ENCODE measurements around the gene PPP1R13B.
"Not testable (repeated sequence)": the region's sequence is repeated elsewhere in the genome, so short reads cannot be mapped to it uniquely, and the experiment has no call there.

The PPP1R13B gene

DNA sequence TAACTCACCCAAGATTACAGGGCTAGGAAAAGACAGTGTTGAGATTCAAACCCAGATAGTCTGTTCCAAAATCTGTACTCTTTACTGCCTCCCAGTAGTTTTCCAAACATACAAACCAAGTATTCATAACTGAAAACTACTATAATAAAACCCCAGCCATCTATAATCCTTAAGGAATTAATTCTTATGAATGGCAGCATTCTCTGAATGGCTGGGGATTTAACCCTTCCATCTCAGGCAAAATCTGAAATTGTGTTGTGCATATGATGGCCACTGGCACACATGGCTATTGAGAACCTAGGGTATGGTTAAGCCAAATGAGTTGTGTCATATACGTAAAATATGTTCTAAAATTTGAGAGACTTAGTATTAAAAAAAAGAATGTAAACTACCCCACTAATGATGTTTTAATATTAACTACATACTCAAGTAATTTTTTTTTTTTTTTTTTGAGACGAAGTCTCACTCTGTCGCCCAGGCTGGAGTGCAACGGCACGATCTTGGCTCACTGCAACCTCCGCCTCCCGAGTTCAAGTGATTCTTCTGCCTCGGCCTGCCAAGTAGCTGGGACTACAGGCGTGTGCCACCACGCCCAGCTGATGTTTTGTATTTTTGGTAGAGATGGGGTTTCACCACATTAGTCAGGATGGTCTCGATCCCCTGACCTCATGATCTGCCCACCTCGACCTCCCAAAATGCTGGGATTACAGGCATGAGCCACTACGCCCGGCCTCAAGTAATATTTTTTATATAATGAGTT lies 16.7 kb downstream of the PPP1R13B start:
- no peak for DNase-seq

DNA sequence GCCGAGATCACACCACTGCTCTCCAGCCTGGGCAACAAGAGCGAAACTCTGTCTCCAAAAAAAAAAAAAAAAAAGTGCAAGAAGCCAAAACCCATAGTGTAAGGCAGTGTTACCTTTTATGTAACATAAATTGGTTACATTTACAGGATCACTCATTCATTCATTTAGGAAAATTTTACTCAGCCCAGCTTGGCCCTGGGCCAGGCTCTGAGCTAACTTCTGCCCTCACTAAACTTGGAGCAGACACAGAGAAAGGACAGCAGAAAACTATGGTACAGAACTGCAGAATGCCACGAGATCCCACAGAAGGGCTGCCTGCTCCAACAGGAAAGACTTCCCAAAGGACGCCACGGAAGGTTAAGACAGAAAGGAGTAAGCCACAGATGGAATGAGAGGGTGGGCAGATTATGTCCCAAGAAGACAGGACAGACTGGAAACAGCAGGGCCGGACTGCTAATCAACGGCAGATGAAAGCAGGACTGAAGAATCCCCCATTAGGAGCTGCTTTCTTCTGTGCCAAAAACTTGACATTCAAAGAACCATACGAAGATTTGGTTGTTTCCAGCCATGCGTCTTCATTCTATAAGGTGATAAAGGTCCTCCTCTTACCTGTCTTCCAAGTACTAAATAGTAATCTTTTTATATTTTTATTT lies 18.9 kb downstream of the PPP1R13B start:
- no peak for DNase-seq

DNA sequence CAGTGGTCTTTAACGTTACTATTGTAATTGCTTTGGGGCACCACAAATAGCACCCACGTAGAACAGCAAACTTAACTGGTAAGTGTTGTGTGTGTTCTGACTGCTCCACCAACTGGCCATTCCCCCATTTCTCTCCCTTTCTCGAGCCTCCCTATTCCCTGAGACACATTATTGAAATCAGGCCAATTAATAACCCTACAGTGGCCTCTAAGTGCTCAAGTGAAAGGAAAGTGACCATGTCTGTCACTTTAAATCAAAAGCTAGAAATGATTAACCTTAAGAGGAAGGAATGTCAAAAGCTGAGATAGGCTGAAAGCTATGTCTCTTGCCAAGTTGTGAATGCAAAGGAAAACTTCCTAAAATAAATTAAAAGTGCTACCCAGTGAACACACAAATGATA lies 22.3 kb downstream of the PPP1R13B start:
- DNase-seq = no peak

DNA sequence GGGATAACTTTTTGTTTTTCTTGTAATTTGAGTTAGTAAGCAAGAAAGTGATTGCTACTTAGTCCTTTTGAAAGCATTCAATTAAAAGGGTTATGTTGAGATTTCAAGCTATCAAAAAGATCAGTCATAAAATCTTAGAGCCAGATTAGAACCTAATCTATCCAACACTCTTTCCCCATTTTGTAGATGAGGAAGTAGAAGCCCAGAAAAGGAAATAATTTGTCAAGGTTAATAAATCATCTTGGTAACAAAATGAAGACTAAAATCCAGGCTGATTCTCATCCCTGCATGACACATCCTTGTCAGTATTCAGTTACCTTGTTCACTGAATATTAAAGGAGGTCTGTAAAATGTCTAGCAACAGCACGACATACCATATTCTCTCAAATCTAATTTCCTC lies 26.5 kb downstream of the PPP1R13B start:
- no peak for DNase-seq

DNA sequence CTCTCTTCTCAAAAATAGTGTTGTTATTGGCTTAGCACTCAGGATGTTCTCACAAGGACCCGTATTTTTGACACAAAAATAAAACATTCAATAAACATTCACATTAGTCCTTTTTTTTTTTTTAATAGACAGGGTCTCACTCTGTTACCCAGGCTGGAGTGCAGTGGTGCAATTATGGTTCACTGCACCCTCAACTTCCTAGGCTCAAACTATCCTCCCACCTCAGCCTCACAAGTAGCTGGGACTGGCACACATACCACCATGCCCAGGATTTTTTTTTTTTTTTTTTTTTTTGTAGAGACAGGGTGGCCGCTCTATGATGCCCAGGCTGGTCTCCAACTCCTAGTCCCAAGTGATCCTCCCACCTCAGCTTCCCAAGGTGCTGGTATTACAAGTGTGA lies 27.0 kb downstream of the PPP1R13B start:
- DNase-seq = no peak

DNA sequence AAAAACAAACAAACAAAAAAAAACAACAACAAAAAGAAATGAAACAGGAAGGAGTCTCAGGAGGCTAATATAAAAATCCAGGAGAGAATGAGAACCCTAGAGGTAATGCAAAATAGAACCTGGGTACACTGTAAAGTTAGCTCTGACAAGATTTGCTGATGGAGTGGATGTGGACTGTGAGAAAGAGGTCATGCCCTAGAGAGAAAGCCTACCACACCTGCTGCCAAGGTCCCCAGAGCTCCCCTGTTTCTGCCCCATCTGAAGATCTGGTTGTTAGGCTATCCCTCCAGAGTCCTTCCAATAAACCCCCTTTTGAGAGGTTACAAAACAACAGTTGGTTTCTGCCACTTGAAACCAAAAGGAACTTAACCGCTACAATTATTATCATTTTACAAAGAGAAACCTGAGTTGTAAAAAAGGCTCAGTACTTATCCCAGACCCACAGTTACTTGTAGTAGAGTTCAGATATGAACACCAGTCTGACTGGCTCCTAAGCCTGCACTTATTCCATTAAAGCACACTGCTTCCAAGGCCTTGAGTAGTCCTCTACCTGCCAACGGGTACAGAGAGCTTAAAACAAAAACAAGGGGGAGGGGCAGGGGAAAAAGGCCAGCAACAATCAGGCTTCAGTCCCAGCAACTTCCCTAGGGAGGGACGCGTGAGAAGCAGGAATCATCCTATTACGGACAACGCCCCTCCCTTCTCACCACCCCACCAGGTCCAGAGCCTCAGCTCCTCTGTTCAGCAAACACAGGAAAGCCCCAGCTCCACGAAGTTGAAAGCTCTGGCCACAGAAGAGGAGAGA lies 27.7 kb downstream of the PPP1R13B start:
- DNase-seq = no peak

DNA sequence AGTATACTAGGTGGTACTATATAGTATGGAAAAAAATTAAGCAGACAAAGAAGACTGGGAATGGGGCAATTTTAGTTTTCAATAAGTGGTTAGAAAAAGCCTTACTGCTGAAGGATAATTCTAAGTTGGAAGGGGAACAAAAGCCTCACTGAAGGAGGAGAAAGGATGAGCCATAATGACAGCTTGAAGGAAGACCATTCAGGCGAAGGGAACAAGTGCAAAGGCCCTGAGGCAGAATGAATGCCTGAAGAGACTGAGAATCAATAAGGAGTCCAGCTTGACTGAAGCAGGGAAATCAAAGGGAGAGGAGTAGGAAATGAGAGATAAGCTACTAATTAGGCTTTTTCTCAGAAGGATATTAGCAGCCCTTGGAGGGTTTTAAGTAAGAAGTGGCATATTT lies 28.5 kb downstream of the PPP1R13B start:
- no peak for DNase-seq

DNA sequence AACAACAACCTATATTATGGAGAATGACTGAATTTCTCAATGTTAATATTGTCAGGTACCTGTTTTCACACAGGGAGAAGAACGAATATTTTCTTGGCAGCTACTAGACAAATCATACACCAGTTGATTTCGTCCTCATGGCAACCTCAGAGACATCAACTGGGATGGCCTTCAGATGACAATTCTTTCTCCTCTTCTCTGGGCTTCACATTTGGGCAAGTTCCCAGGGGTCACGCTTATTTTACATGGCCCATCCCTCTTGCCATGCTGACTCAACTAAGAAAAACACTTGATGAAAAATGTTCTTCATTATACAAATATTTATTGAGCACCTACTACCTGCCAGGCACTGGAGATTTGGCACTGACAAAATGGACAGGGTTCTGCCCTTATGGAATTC lies 29.0 kb downstream of the PPP1R13B start:
- no peak for DNase-seq

DNA sequence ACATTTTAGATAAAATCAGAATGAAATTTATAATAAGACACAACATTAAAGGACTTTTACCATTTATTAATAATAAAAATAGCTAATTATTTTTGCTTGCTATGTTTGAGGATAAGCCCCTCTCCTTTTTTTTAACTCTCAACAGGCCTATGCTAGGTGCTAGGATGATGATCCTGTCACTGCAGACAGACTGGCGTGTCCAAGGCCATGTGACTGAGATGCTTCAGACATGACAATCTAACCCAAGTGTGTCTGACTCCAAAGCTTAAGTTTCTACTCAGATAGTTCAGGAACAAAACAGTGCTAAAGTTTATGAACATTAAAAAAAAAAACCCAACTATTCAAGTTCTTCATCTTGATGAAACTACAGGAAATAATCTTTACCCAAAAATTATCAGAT lies 29.8 kb downstream of the PPP1R13B start:
- DNase-seq = no peak

DNA sequence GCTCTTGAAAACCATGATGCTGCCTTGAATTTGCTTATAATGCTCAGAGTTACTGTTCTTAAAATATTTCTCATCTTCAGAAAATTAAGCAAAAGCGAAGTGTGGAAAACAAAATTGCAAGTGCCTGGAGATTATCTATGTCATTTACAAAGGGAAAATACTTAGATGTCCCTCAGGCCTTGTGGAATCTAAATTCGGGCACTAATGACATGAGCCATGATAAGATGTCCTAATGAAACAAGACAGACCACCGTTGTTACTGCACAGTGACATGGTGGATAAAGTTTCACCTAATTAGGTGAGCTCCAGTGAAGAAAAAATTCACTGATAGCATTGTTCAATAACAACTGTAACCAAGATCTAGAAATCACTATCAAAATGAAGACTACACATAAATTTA lies 30.4 kb downstream of the PPP1R13B start:
- DNase-seq = no peak

DNA sequence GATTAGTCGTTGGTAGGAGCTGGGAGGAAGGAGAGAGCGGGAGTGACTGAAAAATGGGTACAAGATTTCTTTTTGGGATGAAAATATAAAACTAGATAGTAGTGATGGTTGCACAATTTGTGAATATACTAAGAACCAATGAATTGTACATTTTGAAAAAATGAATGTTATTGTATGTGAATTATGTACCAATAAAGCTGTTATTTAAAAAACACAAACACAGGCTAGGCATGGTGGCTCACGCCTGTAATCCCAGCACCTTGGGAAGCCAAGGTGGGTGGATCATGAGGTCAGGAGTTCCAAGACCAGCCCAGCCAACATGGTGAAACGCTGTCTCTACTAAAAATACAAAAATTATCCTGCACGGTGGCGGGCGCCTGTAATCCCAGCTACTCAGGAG lies 32.1 kb downstream of the PPP1R13B start:
- DNase-seq = no peak

DNA sequence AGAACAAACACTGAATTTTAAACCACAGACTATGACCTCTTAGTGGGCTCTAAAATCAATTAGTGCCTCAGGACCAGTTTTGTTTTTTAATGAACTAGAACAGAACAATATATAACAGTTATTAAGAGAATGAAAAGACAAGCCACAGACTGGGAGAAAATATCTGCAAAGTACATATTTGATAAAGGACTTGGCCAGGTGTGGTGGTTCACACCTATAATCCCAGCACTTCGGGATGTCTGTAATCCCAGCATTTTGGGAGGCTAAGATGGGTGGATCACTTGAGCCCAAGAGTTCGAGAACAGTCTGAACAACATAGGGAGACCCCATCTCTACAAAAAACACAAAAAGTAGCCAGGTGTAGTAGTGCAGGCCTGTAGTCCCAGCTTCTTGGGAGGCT lies 36.2 kb downstream of the PPP1R13B start:
- no peak for DNase-seq

DNA sequence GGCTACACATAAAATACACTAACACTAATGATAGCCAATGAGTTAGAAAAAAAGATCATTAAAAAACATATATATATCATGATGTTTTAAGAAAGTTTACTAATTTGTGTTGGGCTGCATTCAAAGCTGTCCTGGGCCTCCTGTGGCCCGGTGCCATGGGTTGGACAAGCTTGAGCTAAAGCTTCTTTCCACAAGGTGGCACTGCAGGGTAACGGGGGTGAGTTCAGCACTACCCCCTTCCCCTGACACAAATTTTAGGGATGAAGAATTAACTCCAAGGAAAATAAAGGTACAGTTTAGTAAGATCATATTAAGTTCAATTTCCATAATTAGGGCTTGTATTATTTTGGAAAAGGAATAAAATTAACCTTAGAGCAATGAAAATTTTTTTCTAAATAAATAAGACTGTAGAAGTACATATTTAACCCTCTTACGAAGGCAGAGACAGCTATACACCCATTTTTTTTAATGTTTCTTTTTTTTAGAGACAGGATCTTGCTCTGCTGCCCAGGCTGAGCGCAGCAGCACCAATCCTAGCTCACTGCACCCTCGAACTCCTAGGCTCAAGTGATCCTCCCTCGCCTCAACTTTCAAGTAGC lies 38.9 kb downstream of the PPP1R13B start:
- DNase-seq = peak; percentile 72

DNA sequence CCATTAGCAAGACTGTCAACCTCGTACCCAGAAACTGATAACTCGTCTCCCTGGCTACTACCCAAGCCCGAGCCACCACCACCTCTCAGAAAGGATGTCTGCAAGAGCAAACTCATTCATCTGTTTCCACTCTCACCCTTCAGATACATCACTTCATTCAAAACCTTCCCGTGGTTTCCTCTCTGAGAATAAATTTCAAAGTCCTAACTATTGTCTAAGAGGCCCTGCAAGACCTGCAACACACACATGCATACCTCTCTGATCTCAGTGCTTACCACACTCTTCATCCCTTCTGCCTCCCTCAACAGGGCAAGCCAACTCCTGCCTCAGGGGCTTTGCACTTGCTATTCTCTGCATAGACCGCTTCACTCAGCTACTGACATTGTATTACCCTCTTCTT lies 40.6 kb downstream of the PPP1R13B start:
- no peak for DNase-seq

DNA sequence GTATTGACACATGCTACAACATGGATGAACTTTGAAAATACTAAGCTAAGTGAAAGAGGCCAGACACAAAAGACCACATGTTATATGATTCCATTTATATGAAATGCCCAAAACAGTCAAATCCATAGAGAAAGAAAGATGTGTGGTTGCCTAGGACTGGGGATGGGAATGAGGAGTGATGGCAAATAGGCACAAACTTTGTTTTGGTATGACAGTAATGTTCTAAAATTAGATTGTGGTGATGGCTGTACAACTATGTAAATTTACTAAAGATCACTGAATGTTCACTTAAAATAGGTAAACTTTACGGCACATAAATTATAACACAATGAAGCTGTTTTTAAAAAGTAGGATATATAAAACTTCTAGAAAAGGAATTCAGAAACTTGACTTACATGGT lies 41.7 kb downstream of the PPP1R13B start:
- no peak for DNase-seq

DNA sequence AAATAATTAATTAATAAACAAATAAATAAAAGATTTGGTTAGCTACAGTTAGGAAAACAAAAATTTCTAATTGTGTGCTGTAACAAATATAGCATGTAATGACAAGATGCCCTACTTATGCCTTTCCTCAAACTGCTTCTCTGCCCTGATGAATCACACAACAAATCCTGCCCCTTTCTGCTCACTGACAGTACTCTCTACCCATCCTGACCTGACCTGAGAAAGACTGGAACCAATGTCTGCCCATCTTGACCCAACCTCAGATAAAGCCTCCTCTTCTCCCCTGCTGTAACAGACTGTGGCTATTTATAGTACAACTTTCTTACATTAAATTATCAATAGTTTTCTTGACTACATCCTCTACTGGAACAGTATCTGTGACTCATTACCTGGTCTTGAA lies 43.7 kb downstream of the PPP1R13B start:
- no peak for DNase-seq

DNA sequence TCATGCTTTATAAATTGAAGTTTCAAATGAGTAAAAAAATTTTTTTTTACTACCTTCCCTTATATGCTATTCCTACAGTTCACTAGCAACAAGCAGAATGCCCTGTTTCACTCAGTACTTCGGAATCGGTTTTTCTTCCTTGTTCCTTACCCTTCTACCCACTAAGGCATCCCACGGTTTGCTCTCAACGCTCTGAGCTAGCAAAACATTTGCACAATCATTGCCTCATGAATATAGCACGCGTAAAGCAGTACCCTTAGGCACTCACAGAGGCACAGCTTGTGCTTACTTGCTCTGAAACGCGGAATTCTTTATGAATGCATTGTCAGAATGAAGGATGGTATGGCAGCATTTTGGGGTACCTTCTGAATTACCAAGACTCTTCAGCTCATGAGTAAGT lies 45.0 kb downstream of the PPP1R13B start:
- no peak for DNase-seq

DNA sequence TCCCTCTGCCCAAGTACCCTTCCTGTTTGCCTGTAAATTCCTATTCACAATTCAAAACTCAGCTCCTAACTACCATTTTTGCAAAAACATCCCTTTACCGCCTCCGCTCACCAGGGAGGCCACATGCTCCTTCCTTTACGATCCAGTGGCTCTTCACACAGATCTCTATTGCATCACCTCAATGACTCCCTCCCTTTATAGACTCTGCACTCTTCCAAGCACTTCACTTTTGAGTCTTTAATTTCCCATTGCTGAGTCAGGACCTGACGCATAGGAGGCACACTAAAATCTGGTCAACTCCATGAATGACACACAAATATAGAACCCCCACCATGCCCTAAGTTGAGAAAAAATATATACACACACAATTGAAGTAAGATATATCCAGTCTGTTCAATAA lies 45.9 kb downstream of the PPP1R13B start:
- DNase-seq = no peak

DNA sequence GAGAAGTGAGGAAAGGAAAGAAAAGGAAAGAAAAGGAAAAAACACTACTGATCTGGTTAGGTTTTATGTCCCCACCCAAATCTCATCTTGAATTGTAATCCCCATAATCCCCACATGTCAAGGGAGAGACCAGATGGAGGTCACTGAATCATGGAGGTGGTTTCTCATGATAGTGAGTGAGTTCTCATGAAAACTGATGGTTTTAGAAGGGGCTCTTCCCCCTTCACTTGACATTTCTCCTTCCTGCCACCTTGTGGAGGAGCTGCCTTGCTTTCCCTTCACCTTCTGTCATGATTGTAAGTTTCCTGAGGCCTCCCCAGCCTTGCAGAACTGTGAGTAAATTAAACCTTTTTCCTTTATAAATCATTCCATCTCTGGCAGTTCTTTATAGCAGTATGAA lies 54.2 kb downstream of the PPP1R13B start:
- DNase-seq = not testable (repeated sequence)

DNA sequence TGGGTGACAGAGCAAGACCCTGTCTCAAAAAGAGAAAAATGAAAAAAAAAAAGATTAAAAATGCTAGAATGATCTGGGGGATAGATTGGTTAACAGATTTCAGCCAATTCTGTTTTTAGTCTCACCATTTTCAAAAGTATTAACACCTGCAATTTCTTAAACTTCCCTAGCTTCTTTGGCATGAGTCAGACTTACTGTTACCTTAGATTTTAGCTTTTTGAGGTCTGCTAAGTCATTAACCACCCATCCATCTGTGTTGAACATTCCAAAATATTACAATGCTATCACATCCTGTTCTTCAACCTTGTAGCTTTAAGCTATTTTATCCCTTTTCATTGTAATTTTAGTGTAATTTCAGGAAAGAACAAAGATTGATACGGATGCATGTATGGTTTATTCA lies 59.3 kb downstream of the PPP1R13B start:
- no peak for DNase-seq

DNA sequence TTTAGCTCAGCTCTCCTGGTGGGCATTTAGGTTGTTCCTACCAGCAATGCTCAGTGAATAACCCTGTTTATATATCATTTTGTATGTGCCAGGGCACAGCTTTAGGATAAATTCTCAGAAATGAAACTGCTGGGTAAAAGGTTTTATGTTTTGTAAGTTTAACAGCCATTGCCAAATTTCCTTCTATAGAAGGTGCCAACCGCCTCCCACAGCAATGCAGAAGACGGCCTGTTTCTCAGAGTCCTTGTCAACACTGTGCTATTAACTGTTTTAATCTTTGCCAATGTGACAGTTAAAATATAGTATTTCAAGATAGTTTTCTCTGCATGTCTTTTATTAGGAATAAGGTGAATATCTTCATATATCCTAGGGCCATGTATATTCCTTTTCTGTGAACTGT lies 65.0 kb downstream of the PPP1R13B start:
- no peak for DNase-seq

DNA sequence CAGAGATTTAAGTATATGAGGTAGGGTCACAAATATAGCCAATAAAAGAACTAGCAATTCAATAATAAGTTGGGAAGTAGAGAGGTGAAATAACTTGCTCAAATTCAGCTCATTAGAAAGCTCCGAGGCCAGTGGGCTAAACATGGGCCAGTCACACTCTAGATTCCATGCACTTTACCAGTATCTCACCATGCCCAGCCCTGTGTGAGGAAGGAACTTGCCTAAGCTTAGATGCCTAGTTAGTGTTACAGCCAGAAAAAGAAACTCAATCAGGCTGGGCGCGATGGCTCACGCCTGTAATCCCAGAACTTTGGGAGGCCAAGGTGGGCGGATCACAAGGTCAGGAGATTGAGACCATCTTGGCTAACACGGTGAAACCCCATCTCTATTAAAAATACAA lies 71.1 kb downstream of the PPP1R13B start:
- not testable (repeated sequence) for DNase-seq

DNA sequence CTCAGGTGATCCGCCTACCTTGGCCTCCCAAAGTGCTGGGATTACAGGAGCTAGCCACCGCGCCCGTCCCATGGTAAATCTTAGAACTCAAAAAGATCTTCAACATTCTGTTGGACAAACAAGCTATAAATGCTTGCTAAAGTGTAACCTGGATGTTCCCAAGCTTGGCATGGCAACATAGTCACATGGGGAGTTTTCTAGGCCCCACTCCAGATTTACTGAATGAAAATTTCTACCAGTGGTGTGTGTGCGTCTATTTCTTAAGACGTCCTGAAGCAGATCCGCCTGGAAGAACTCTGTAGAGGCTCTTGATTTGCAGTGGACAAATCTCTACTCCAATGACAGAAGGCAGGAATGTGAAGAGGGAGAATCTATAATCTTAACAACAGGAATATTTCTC lies 71.9 kb downstream of the PPP1R13B start:
- DNase-seq = no peak

DNA sequence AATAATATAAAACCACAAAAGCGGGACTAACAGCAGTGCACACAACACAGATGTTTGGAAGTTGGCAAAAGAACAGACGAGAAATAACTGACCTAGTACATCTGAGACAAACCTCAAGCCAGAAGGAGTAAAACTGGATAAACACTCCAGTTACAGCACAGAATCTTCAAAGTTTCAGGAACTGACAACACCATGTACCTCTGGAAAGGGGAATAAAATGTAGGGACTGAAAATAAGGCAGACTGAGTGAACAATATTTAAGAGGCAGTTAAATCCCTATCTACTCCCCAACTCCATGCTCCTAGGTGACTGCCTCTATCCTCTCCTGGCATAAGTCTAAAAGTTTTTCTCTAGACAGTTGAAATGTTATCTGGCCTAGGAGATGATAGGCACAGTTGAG lies 73.9 kb downstream of the PPP1R13B start:
- DNase-seq = no peak
